Activated T-cell treated with anti-CD3 and anti-CD28 coated beads for 1 hour (primary cell): ENCODE measurements around the gene STX11.
A peak's percentile ranks its signal among the peaks of the same experiment; 100 is the strongest.
"Not testable (repeated sequence)": the region's sequence is repeated elsewhere in the genome, so short reads cannot be mapped to it uniquely, and the experiment has no call there.

Source experiments
- DNase-seq: peaks from one replicate; pipeline ENCODE4 v3.0.0-alpha.2; 2020; ENCODE audit warnings: low read depth

The STX11 gene

DNA sequence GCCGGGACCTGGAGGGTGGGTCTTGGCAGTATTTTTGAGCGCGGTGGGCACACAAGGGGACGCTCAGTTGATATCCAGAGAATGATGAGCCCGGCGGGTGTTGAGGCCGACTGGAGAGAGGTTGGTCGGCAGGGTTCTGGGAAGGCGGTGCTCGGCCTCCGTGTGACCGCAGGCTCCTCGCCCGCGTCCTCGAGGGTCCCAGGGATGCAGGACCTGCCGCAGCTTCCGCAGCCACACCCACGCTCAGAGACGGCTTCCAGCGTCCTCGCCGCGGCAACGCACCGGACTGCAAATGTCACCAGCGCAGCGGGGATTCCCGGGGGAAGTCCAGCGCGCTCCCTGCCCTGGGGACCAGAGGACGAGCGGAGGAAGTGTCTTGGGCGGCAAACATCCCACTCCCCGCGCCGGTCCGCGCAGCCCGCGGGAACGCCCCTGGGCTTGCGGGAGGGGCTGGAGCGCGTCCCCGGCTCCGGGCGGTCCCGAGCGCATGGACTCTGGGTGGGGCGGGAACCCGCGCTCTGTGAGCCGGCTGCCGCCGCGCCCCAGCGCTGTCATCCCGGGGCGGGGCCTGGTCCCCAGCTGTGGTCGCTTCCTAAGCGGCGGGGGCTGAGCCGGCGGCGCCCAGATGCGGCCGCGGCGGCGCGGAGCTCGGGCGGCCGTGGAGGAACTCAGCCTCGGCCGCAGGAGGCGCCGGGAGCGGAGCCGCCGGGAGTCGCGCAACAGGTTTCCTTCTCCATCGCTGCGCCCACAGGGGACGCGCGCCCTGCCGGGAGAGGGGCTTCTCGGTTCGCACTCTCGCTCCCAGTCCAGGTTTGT, at the start of gene STX11:
STX11 (plus strand) TSS at position 624 of the 816 bp plus-strand sequence. CDS start 36,111 bp downstream, outside the sequence.
- DNase-seq, result peak; percentile 51

DNA sequence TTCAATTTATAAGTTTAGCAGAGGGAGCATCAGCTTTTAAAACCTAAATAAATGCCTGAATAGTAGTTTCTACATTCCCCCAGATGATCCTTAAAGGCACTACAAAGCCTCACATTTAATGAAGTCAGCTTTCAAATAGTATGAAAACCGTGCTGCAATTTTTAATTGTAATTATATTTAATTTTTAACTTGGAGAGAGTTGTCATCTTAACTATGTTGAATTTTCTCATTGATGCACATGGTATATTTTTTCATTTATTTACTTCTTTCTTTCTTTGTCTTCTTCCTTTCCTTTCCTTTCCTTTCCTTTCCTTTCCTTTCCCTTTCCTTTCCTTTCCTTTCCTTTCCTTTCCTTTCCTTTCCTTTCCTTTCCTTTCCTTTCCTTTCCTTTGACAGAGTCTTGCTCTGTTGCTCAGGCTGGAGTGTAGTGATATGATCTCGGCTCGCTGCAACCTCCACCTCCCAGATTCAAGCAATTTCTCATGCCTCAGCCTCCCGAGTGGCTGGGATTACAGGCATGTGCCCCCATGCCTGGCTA, 47.2 kb upstream of the STX11 start:
- DNase-seq, result no peak

DNA sequence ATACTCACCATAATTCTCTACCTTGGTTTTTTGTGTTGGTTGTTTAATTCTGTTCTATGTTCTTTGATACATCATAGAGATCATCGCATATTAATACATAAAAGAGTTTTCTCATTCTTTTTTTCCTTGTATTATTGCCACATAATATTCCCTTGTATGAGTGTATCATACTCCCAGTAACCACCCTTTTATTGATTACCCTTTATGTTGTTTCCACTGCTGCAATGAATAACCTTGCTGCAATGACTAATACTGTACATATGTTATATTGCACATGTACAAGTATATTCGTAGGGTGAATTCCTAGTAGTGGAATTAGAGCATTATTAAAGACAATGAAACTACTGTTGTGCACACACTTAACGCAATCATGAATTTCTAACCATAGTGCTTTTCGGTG, 45.8 kb upstream of the STX11 start:
- no peak for DNase-seq

- no peak for DNase-seq
These were observed 45.3 kb upstream of the STX11 start for GRCh38 chr6:144104898-144105487.

GRCh38 chr6:144106206-144106605, 44.1 kb upstream of the STX11 start:
- DNase-seq, result no peak

- no peak for DNase-seq
These were observed 40.1 kb upstream of the STX11 start for GRCh38 chr6:144110210-144110609.

- no peak for DNase-seq
These were observed 37.0 kb upstream of the STX11 start for GRCh38 chr6:144113366-144113765.

DNA sequence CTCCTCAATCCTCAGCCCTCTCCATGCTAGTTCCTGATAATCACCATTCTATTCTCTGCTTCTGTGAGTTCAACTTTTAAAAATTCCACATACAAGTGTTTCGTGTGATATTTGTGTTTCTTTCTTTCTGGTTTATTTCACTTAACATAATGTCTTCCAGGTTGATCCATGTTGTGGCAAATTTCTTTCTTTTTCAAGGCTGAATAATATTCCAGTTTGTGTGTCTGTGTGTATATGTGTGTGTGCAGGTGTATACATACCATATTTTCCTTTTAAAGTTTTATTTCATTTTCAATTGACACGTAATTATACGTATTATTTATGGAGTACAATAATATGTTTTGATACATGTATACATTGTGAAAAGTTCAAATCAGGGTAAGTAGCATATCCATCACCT, 35.1 kb upstream of the STX11 start:
- DNase-seq, result no peak

- DNase-seq, result no peak
These were observed 30.9 kb upstream of the STX11 start for GRCh38 chr6:144119376-144119775.

GRCh38 chr6:144122861-144123260, 27.5 kb upstream of the STX11 start:
- no peak for DNase-seq

DNA sequence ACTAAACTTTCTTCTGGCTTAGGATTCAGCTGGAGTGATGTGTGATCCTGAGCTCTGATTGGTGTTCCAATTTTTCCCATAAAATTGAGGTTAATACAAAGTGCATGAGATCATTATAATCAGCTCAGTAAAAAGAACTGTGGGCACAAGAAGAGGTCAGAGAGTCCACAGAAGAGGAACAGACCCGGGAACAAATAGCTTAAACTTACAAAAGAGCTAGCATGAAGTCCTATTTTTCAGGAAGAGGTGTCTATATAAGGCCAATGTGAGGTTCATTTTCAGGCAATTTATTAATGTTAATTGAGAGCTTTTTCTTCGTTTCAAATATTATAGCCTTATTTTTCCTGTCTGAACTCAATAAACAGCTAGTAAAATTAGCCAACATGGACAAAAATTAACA, 26.9 kb upstream of the STX11 start:
- no peak for DNase-seq

DNA sequence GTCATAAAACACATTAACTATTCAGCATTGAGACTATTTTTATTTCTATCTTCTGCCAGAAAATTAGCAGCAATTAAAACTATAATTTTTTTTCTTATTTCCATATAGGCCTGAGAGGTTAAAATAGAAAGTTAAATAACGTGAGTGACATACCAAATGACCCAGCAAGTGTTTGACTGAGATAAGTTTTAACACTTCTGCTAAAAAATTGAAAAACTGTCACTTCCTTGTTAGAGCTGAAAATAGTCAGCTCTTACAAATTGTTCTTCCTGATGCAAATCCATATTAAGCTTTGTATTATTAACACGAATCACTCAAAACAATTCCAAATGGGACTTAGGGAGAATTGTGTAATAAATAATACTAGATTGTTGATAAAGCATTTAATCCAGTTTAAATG, 26.5 kb upstream of the STX11 start:
- DNase-seq, result no peak

GRCh38 chr6:144127097-144127496, 23.2 kb upstream of the STX11 start:
- no peak for DNase-seq

GRCh38 chr6:144129469-144129868, 20.8 kb upstream of the STX11 start:
- DNase-seq, result no peak

- no peak for DNase-seq
These were observed 19.0 kb upstream of the STX11 start for GRCh38 chr6:144131248-144131709.

- not testable (repeated sequence) for DNase-seq
These were observed 18.1 kb upstream of the STX11 start for GRCh38 chr6:144132167-144132690.

GRCh38 chr6:144133225-144133821, 17.0 kb upstream of the STX11 start:
- DNase-seq, result no peak

DNA sequence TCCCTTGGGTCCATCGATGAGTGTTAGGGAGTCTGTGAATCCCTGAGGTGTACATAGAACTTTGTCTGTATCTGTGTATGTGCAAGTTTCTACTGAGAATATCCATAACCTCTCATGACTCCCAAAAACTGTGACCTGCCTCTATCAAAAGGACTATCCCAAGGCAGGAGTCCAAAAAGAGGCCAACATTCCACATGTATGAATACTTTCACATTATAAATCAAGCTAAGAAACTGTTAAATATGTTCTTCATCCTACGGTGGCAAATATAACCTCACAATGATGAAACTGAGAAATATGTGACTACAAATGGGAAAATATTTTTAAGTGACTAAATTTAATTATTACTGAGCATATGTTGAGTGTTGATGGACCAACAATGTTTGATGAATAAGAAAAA, 16.1 kb upstream of the STX11 start:
- DNase-seq, result no peak

DNA sequence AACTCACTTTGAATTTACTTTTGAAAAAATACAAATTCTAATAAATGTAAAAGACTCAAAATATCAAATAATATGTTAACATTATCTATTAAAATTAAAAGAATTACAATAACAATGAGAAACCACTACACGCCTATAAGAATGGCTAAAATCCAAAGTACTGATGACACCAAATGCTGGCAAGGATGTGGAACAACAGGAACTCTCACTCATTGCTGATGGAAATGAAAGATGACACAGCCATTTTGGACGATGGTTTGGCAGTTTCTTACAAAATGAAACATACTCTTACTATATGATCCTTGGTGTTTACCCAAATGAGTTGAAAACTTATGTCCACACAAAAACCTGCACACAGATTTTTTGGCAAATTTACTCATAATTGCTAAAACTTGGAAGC, 15.6 kb upstream of the STX11 start:
- no peak for DNase-seq

GRCh38 chr6:144138542-144138941, 11.8 kb upstream of the STX11 start:
- no peak for DNase-seq

- no peak for DNase-seq
These were observed 10.5 kb upstream of the STX11 start for GRCh38 chr6:144139817-144140216.

DNA sequence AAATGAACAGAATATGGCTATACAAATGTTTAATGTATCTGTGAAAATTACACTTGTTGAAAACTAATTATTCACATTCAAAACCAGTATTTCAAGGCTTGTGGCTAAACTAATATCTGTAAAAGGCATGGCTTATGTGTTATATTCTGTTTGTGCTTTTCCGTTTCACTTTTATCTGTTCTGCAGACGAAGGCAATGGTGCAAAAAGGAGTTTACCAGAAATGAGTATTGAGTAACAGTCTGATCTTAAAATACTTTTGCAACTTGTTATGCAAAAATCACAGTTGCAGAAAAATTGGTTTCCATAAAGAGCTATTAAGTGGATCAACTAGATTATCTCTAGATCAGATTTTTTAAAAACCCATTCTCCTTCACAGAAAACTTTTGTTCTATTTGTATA, 9.4 kb upstream of the STX11 start:
- DNase-seq, result no peak

GRCh38 chr6:144141470-144141869, 8.8 kb upstream of the STX11 start:
- no peak for DNase-seq
